ENCODE results near the gene ZBP1.

ZBP1 gene

GRCh38 chr20:57661746-57662455, 41.7 kb upstream of the ZBP1 start:
- peaks cover 14% of the 10 kb centered on the region for H3K36me3 Mint-ChIP-seq (ENCODE audit: low read depth)
- no peak overlapping the region for H3K27ac Mint-ChIP-seq
- no peak overlapping the region for H3K4me3 Mint-ChIP-seq
- no peaks in the 10 kb centered on the region for H3K27me3 Mint-ChIP-seq
- DNase-seq = peak; percentile 5
- no peaks in the 10 kb centered on the region for H3K9me3 Mint-ChIP-seq
- H3K4me1 Mint-ChIP-seq (ENCODE audit: low read depth) = peaks cover 17% of the 10 kb centered on the region

GRCh38 chr20:57660922-57661745, 40.9 kb upstream of the ZBP1 start:
- H3K36me3 Mint-ChIP-seq (ENCODE audit: low read depth) = peaks cover 14% of the 10 kb centered on the region

GRCh38 chr20:57660181-57660921, 40.1 kb upstream of the ZBP1 start:
- peak; percentile 9 for DNase-seq
- H3K4me3 Mint-ChIP-seq = no peak overlapping the region

More at GRCh38 chr20:57660922-57661745, 40.9 kb upstream of the ZBP1 start:
- no peak overlapping the region for H3K27ac Mint-ChIP-seq
- H3K4me3 Mint-ChIP-seq = no peak overlapping the region
- peaks cover 17% of the 10 kb centered on the region for H3K4me1 Mint-ChIP-seq (ENCODE audit: low read depth)
- no peaks in the 10 kb centered on the region for H3K27me3 Mint-ChIP-seq
- no peaks in the 10 kb centered on the region for H3K9me3 Mint-ChIP-seq
- DNase-seq = peak; percentile 11

GRCh38 chr20:57659517-57660180, 39.4 kb upstream of the ZBP1 start:
- Mint-ChIP-seq H3K36me3 (ENCODE audit: low read depth) (peaks cover 14% of the 10 kb centered on the region), H3K27me3 (no peaks in the 10 kb centered on the region), H3K9me3 (no peaks in the 10 kb centered on the region), H3K4me1 (ENCODE audit: low read depth) (peaks cover 17% of the 10 kb centered on the region), H3K27ac (no peak overlapping the region), H3K4me3 (no peak overlapping the region)
- peak; percentile 26 for DNase-seq

More at GRCh38 chr20:57660181-57660921, 40.1 kb upstream of the ZBP1 start:
- no peaks in the 10 kb centered on the region for H3K9me3 Mint-ChIP-seq
- peaks cover 17% of the 10 kb centered on the region for H3K4me1 Mint-ChIP-seq (ENCODE audit: low read depth)
- no peak overlapping the region for H3K27ac Mint-ChIP-seq
- no peaks in the 10 kb centered on the region for H3K27me3 Mint-ChIP-seq
- peaks cover 14% of the 10 kb centered on the region for H3K36me3 Mint-ChIP-seq (ENCODE audit: low read depth)

GRCh38 chr20:57658833-57659516, 38.7 kb upstream of the ZBP1 start:
- Mint-ChIP-seq H3K27me3 (no peaks in the 10 kb centered on the region), H3K9me3 (no peaks in the 10 kb centered on the region), H3K4me1 (ENCODE audit: low read depth) (peaks cover 22% of the 10 kb centered on the region), H3K4me3 (no peak overlapping the region), H3K27ac (no peak overlapping the region), H3K36me3 (ENCODE audit: low read depth) (peaks cover 14% of the 10 kb centered on the region)
- DNase-seq = peak; percentile 26

- Mint-ChIP-seq H3K27me3 (no peaks in the 10 kb centered on the region), H3K4me1 (ENCODE audit: low read depth) (peaks cover 22% of the 10 kb centered on the region), H3K27ac (peak overlapping the region; percentile 71), H3K9me3 (no peaks in the 10 kb centered on the region), H3K4me3 (no peak overlapping the region), H3K36me3 (ENCODE audit: low read depth) (peaks cover 14% of the 10 kb centered on the region)
- DNase-seq = no peak
Observed at GRCh38 chr20:57658447-57658832, 38.2 kb upstream of the ZBP1 start.

- H3K4me1 Mint-ChIP-seq (ENCODE audit: low read depth) = peaks cover 22% of the 10 kb centered on the region
- no peaks in the 10 kb centered on the region for H3K27me3 Mint-ChIP-seq
- no peaks in the 10 kb centered on the region for H3K9me3 Mint-ChIP-seq
- H3K27ac Mint-ChIP-seq = peak overlapping the region; percentile 71
- no peak overlapping the region for H3K4me3 Mint-ChIP-seq
- DNase-seq = peak; percentile 65
- peaks cover 14% of the 10 kb centered on the region for H3K36me3 Mint-ChIP-seq (ENCODE audit: low read depth)
Observed at GRCh38 chr20:57657535-57658446, 37.6 kb upstream of the ZBP1 start.

- Mint-ChIP-seq H3K4me3 (no peak overlapping the region), H3K4me1 (ENCODE audit: low read depth) (peaks cover 22% of the 10 kb centered on the region), H3K36me3 (ENCODE audit: low read depth) (peaks cover 17% of the 10 kb centered on the region), H3K27me3 (no peaks in the 10 kb centered on the region), H3K9me3 (no peaks in the 10 kb centered on the region), H3K27ac (no peak overlapping the region)
- DNase-seq = peak; percentile 25
Observed at GRCh38 chr20:57656821-57657534, 36.8 kb upstream of the ZBP1 start.

- H3K36me3 Mint-ChIP-seq (ENCODE audit: low read depth) = peaks cover 18% of the 10 kb centered on the region
- H3K4me3 Mint-ChIP-seq = no peak overlapping the region
Observed at GRCh38 chr20:57656252-57656820, 36.1 kb upstream of the ZBP1 start.

GRCh38 chr20:57655809-57656155, 35.6 kb upstream of the ZBP1 start:
- Mint-ChIP-seq H3K4me1 (ENCODE audit: low read depth) (peaks cover 22% of the 10 kb centered on the region), H3K9me3 (no peaks in the 10 kb centered on the region), H3K36me3 (ENCODE audit: low read depth) (peaks cover 20% of the 10 kb centered on the region), H3K27ac (no peak overlapping the region), H3K27me3 (no peaks in the 10 kb centered on the region), H3K4me3 (no peak overlapping the region)
- no peak for DNase-seq

More at GRCh38 chr20:57656252-57656820, 36.1 kb upstream of the ZBP1 start:
- Mint-ChIP-seq H3K9me3 (no peaks in the 10 kb centered on the region), H3K27me3 (no peaks in the 10 kb centered on the region), H3K4me1 (ENCODE audit: low read depth) (peaks cover 22% of the 10 kb centered on the region), H3K27ac (no peak overlapping the region)
- peak; percentile 26 for DNase-seq

- Mint-ChIP-seq H3K27ac (no peak overlapping the region), H3K9me3 (no peaks in the 10 kb centered on the region), H3K4me3 (no peak overlapping the region), H3K4me1 (ENCODE audit: low read depth) (peaks cover 22% of the 10 kb centered on the region), H3K27me3 (no peaks in the 10 kb centered on the region), H3K36me3 (ENCODE audit: low read depth) (peaks cover 20% of the 10 kb centered on the region)
- DNase-seq = peak; percentile 29
Observed at GRCh38 chr20:57654998-57655808, 35.0 kb upstream of the ZBP1 start.

Measured in activated T-cell treated with anti-CD3 and anti-CD28 coated beads, Interleukin-2, amount 50 U/mL, for 24 hours (primary cell).